Ishikawa (cell line): ENCODE results near the gene TPK1.

Experiments
- FOXM1 ChIP-seq: IDR thresholded peaks from 2 replicates; pipeline ENCODE4 v1.6.1; 2012; ENCODE audit warnings: low read depth, borderline replicate concordance
- MAX ChIP-seq: IDR thresholded peaks from 2 replicates; pipeline ENCODE4 v1.6.1; 2012
- RAD21 ChIP-seq: IDR thresholded peaks from 2 replicates; pipeline ENCODE4 v1.6.1; 2012; ENCODE audit warnings: low read depth
- TAF1 ChIP-seq: IDR thresholded peaks from 2 replicates; pipeline ENCODE4 v1.6.1; 2012; ENCODE audit warnings: low read depth, mild to moderate bottlenecking
- TCF12 ChIP-seq: IDR thresholded peaks from 2 replicates; pipeline ENCODE4 v1.6.1; 2012; ENCODE audit warnings: low read depth
- USF1 ChIP-seq: IDR thresholded peaks from 2 replicates; pipeline ENCODE4 v1.6.1; 2012
- YY1 ChIP-seq: IDR thresholded peaks from 2 replicates; pipeline ENCODE4 v1.6.1; 2012; ENCODE audit warnings: low read depth

DNA sequence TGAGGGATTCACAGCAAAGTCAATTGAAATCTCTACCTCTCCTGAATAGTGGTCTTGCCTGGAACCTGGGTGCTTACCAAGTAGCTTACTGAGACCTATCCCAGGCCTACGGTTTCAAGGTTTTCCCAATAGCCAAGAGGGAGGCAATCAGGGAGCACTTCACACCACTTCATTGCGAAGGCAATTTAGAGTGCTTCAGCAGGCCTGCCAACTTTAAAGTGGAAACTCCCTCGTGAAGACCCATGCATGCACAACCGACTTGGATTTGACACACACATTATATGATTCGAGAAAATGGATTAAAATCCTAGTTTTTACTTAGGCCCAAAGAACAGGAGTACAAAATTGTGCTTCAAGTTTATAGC, 380.8 kb downstream of the TPK1 start:
- TF ChIP-seq TAF1 = no peak
- TF ChIP-seq MAX = no peak
- TF ChIP-seq FOXM1 = no peak
- no peak for TF ChIP-seq YY1
- no peak for TF ChIP-seq RAD21
- TF ChIP-seq USF1 = no peak
- no peak for TF ChIP-seq TCF12
